Activated T-helper 1 cell treated with anti-CD3 and anti-CD28 coated beads, Interleukin-12 subunit alpha, Interleukin-12 subunit beta, Interleukin-2, Interleukin-4 antibody, amounts not matched to agents 30 ng/mL and 10 ng/mL and 1 ng/mL, durations not matched to agents 14 hours and 24 hours and 36 hours (primary cell): ENCODE results near the gene COBL. TPM values are rescaled to one million over a fixed set of nuclear protein-coding genes. Genes with fewer than 3 reads are reported as not detected.
A peak's percentile ranks its signal among the peaks of the same experiment; 100 is the strongest.

Experiments used
- DNase-seq: peaks from one replicate; pipeline ENCODE4 v3.0.0; 2021; ENCODE audit warnings: low spot score
- H3K27ac Mint-ChIP-seq: one replicate; pipeline ENCODE4 v1.8.0; 2021; ENCODE audit warnings: mild to moderate bottlenecking, mixed read lengths
- H3K27me3 Mint-ChIP-seq: one replicate; pipeline ENCODE4 v1.8.0; 2022; ENCODE audit warnings: mild to moderate bottlenecking, moderate library complexity, mixed read lengths; ENCODE audit not compliant: insufficient read depth
- H3K36me3 Mint-ChIP-seq: one replicate; pipeline ENCODE4 v1.8.0; 2021; ENCODE audit warnings: low read depth, mixed read lengths
- H3K4me1 Mint-ChIP-seq: one replicate; pipeline ENCODE4 v1.8.0; 2021; ENCODE audit warnings: low read depth, mixed read lengths
- H3K4me3 Mint-ChIP-seq: one replicate; pipeline ENCODE4 v1.8.0; 2021; ENCODE audit warnings: mild to moderate bottlenecking, moderate library complexity, mixed read lengths
- H3K9me3 Mint-ChIP-seq: one replicate; pipeline ENCODE4 v1.8.0; 2021; ENCODE audit warnings: mixed read lengths
- intact Hi-C: fragments of 100-400 bp; cut with micrococcal nuclease; formaldehyde crosslinking; loops from one replicate; pipeline ENCODE4 v1.15.1; 2024
- total RNA-seq: library from RNA; stranded (reverse); gene quantifications from 2 replicates; pipeline ENCODE4 v1.2.3, GENCODE V29; 2022

The COBL gene
- total RNA-seq, 1 donor from 2014 or later, result not detected

DNA sequence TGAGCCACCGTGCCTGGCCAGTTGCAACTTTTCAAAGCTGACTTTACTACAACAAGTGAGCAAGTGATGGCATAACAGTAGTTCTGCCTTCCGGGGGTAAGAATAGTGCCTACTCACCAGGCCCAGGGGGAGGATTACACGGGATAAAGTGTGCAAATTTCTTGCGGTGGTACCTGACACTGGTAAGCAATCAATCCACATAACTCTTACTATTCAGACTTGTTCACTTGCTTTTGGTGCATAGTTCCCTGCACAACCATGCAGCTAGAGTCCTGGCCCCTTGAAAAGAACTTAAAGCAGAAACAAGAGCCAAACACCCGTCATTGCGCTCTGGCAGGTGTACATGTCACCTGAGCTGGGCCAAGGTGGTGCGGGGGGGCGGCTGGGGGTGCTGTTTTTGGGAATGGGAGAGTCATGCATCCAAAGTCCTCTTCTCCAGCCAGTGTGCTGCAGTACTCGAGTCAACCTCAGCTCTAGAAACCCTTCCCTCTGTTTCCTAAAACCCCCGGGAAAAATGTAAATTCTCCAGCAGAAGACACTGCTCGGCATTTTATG, 5.4 kb upstream of the COBL start:
- intact Hi-C loops, result no loop called here
- H3K4me1 Mint-ChIP-seq, result no peaks in the 10 kb centered on the region
- no peaks in the 10 kb centered on the region for H3K9me3 Mint-ChIP-seq
- peaks cover 21% of the 10 kb centered on the region for H3K27me3 Mint-ChIP-seq
- no peak overlapping the region for H3K27ac Mint-ChIP-seq
- DNase-seq, result no peak
- H3K36me3 Mint-ChIP-seq, result no peaks in the 10 kb centered on the region
- H3K4me3 Mint-ChIP-seq, result no peak overlapping the region

DNA sequence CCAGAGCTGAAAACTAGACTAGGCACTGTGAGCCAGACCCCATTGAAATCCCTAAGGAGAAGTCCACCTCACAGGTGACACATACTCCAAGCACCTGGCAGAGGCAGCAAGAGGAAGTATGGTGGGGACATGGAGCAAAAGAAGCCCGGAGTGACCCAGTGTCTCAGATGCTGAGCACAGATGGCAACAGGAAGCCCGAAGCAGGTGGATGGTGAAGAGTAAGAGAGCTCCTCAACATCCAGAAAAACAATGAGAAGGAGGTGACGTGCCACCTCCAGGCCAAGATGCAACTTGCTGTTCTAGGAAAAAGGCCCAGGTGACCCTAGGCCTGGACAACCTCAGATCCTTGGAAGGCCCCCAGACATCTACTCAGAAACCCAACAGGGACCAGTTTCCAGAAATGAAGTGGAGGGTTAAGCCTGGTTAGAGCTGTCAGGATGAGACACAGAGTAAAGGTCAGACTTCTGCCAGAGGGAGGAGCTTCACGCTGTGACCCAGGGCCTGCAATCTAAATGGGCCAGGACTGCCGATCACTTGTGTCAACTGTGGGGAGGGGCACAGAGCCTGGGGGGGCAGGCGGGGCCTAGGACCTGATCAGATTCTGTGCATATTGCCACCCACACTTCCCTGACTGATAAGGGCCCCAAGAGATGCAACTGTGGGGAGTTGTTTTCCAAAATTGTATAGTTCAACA, 2.4 kb upstream of the COBL start:
- Mint-ChIP-seq H3K4me3 (no peak overlapping the region), H3K4me1 (no peaks in the 10 kb centered on the region), H3K27me3 (peaks cover 42% of the 10 kb centered on the region), H3K36me3 (no peaks in the 10 kb centered on the region), H3K27ac (no peak overlapping the region), H3K9me3 (no peaks in the 10 kb centered on the region)
- DNase-seq, result no peak
- intact Hi-C loops, result no loop called here

- Mint-ChIP-seq H3K27ac (no peak overlapping the region), H3K9me3 (no peaks in the 10 kb centered on the region), H3K4me1 (no peaks in the 10 kb centered on the region)
Observed at GRCh38 chr7:51318001-51318400, 1.4 kb upstream of the COBL start.

GRCh38 chr7:51317582-51317910, 937 bp upstream of the COBL start:
- Mint-ChIP-seq H3K27ac (no peak overlapping the region), H3K27me3 (peaks cover 44% of the 10 kb centered on the region), H3K36me3 (no peaks in the 10 kb centered on the region), H3K4me3 (peak overlapping the region; percentile 19), H3K9me3 (no peaks in the 10 kb centered on the region), H3K4me1 (no peaks in the 10 kb centered on the region)
- DNase-seq, result no peak
- intact Hi-C loops, result no loop called here

More at GRCh38 chr7:51318001-51318400, 1.4 kb upstream of the COBL start:
- no peak overlapping the region for H3K4me3 Mint-ChIP-seq
- no peaks in the 10 kb centered on the region for H3K36me3 Mint-ChIP-seq
- H3K27me3 Mint-ChIP-seq, result peaks cover 44% of the 10 kb centered on the region
- no peak for DNase-seq
- intact Hi-C loops, result no loop called here

DNA sequence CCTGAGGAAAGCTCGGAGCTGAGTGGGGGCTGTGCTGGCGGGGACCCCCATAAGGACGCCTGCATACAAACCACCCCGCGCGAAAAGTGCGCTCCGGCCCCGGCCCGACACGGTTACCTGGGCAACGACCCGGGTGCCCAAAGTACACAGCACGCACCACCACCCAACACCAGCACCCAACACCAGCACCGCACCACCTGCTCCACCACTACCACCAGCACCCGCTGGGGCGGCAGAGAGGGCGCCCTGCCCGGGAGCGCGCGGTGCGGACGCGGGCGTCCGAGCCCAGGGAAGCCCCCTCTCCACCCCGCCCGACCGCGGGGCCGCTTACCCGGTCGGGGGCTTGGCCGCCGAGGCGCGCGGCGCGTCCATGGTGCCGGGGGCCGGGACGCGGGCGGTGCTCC, 345 bp downstream of the COBL start:
- no peak overlapping the region for H3K27ac Mint-ChIP-seq
- peaks cover 44% of the 10 kb centered on the region for H3K27me3 Mint-ChIP-seq
- H3K4me1 Mint-ChIP-seq, result no peaks in the 10 kb centered on the region
- no peaks in the 10 kb centered on the region for H3K36me3 Mint-ChIP-seq
- no peaks in the 10 kb centered on the region for H3K9me3 Mint-ChIP-seq
- no peak for DNase-seq
- H3K4me3 Mint-ChIP-seq, result no peak overlapping the region
- intact Hi-C loops, result no loop called here

- Mint-ChIP-seq H3K36me3 (no peaks in the 10 kb centered on the region), H3K9me3 (no peaks in the 10 kb centered on the region), H3K27me3 (peaks cover 41% of the 10 kb centered on the region), H3K4me1 (no peaks in the 10 kb centered on the region), H3K4me3 (peak overlapping the region; percentile 33), H3K27ac (no peak overlapping the region)
- DNase-seq, result no peak
- intact Hi-C loops, result no loop called here
Observed at GRCh38 chr7:51315393-51316261, 982 bp downstream of the COBL start.

DNA sequence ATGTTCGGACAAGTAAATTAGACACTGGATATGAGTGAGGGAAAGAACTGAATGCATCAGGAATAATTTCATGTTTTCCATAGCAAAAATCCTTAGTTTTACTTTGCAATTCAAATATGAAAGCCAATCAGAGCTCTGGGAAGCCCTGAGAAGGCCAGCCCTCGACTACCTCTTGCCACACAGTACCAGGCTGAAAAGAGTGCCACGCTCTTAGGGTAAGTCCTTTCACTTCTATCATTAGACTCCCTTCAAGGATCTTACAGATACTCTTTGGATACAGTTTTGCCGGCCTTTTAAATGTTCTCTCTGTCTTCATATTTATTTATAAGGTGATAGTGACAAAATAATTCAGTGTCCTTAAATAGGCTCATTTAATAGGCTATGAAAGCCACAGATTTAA, 1.9 kb downstream of the COBL start:
- Mint-ChIP-seq H3K27ac (no peak overlapping the region), H3K4me1 (no peaks in the 10 kb centered on the region), H3K4me3 (no peak overlapping the region), H3K36me3 (no peaks in the 10 kb centered on the region), H3K9me3 (no peaks in the 10 kb centered on the region), H3K27me3 (peaks cover 39% of the 10 kb centered on the region)
- intact Hi-C loops, result no loop called here
- no peak for DNase-seq

DNA sequence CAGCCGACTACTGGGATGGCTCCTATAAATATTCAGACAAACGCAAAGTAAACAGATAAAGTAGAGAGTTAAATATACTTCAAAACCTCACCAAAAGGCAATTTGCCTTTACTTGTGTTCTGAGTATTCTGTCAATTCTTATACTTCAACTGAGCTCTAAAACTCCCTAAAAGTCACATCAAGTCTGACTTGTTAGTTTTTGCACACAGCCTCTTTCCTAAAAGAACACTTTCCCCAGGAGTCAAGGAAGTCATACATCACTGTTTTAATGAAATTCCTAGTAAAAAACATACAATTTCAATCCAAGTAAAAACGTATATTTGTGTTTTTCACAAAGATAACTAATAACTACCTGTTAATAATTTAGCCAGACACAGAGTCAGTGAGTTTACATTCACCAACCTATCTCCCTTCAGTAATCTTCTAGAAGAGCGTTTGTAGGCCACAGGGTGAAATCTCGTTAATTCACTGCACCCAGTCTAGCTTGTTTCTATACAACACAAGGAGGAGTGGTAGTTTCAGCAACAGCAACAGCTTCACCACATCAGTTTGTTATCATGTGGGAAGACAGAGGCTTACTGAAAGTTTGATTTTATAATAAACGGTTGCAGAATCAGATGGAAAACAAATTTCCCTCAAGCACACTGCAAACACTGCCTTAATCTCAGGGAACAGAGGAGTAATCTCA, 2.7 kb downstream of the COBL start:
- Mint-ChIP-seq H3K27ac (no peak overlapping the region), H3K27me3 (peaks cover 39% of the 10 kb centered on the region), H3K4me1 (no peaks in the 10 kb centered on the region), H3K36me3 (no peaks in the 10 kb centered on the region), H3K4me3 (no peak overlapping the region), H3K9me3 (no peaks in the 10 kb centered on the region)
- DNase-seq, result no peak
- intact Hi-C loops, result no loop called here

DNA sequence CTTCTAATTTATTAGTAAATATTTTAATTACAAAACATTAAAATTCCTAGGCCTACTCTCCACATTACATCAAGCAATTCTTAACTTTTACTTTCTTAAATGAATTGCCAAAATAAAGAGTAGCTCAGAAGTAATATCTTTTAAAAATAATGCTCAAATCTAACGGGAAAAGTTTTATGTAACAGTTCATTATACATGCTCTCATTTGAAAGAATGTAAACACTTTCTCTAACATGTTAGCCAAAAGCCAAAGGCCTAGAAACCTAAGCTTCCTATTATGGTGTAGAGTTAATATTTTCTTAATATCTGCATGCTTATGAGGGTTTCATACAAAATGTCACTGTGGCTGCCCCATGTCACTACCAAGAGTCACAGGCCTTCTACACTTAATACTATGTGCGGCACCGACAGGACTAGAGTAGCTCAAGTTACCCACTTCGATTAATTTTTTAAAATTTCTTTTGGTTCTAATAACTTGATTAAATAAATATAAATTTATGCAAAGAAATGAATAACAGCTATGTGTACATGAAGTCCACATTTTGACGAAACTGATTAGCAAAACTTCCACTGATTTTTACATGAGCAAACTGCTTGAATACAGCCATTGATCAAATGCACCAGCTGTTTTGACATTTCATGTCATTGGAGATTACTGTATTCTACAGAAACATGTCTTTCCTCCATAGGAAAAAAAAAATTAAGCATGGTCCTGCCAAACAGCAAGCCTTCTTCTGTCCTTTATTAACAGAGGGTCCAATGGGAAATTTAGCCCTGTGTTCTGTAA, 3.5 kb downstream of the COBL start:
- H3K9me3 Mint-ChIP-seq, result no peaks in the 10 kb centered on the region
- no peak for DNase-seq
- H3K4me1 Mint-ChIP-seq, result no peaks in the 10 kb centered on the region
- H3K27ac Mint-ChIP-seq, result no peak overlapping the region
- no peak overlapping the region for H3K4me3 Mint-ChIP-seq
- peaks cover 33% of the 10 kb centered on the region for H3K27me3 Mint-ChIP-seq
- no peaks in the 10 kb centered on the region for H3K36me3 Mint-ChIP-seq
- intact Hi-C loops, result no loop called here

- DNase-seq, result no peak
- no peak overlapping the region for H3K4me3 Mint-ChIP-seq
- intact Hi-C loops, result no loop called here
- H3K9me3 Mint-ChIP-seq, result no peaks in the 10 kb centered on the region
- no peaks in the 10 kb centered on the region for H3K4me1 Mint-ChIP-seq
- no peak overlapping the region for H3K27ac Mint-ChIP-seq
- peaks cover 22% of the 10 kb centered on the region for H3K27me3 Mint-ChIP-seq
- no peaks in the 10 kb centered on the region for H3K36me3 Mint-ChIP-seq
Observed at GRCh38 chr7:51311166-51311565, 5.4 kb downstream of the COBL start.

GRCh38 chr7:51310131-51310583, 6.5 kb downstream of the COBL start:
- no peak overlapping the region for H3K4me3 Mint-ChIP-seq
- H3K27ac Mint-ChIP-seq, result no peak overlapping the region
- H3K4me1 Mint-ChIP-seq, result no peaks in the 10 kb centered on the region
- no peaks in the 10 kb centered on the region for H3K36me3 Mint-ChIP-seq
- intact Hi-C loops, result no loop called here
- H3K27me3 Mint-ChIP-seq, result peaks cover 12% of the 10 kb centered on the region
- DNase-seq, result no peak
- no peaks in the 10 kb centered on the region for H3K9me3 Mint-ChIP-seq

GRCh38 chr7:51309361-51310130, 7.1 kb downstream of the COBL start:
- no peaks in the 10 kb centered on the region for H3K4me1 Mint-ChIP-seq
- DNase-seq, result no peak
- no peaks in the 10 kb centered on the region for H3K9me3 Mint-ChIP-seq
- peaks cover 7% of the 10 kb centered on the region for H3K27me3 Mint-ChIP-seq
- H3K4me3 Mint-ChIP-seq, result no peak overlapping the region
- H3K27ac Mint-ChIP-seq, result no peak overlapping the region
- intact Hi-C loops, result no loop called here
- H3K36me3 Mint-ChIP-seq, result no peaks in the 10 kb centered on the region
